ENCODE measurements around the gene CMSS1.

DNA sequence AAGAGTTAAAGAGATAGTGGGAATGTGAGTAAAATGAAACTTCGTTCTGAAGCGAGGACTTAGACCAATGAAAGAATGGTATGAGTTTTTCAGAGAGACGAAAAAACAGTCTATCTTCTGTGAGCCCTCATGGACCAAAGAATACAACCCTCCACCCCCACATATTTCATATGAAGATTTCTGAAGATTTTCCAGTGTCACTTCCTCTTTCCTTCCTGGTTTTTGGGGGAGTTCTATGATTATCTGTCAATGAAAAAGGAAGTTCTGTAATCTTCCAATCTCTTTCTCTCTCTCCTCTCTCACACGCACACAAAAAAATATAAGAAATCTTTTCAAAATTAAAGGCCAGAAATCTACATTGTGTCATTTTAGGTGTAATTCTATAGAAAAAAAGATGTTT is 27.7 kb downstream of the CMSS1 start:
- TF ChIP-seq POLR2A (IDR thresholded peaks at IDR 0.05) = no peak
- TF ChIP-seq, protein P1, sequence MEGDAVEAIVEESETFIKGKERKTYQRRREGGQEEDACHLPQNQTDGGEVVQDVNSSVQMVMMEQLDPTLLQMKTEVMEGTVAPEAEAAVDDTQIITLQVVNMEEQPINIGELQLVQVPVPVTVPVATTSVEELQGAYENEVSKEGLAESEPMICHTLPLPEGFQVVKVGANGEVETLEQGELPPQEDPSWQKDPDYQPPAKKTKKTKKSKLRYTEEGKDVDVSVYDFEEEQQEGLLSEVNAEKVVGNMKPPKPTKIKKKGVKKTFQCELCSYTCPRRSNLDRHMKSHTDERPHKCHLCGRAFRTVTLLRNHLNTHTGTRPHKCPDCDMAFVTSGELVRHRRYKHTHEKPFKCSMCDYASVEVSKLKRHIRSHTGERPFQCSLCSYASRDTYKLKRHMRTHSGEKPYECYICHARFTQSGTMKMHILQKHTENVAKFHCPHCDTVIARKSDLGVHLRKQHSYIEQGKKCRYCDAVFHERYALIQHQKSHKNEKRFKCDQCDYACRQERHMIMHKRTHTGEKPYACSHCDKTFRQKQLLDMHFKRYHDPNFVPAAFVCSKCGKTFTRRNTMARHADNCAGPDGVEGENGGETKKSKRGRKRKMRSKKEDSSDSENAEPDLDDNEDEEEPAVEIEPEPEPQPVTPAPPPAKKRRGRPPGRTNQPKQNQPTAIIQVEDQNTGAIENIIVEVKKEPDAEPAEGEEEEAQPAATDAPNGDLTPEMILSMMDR (IDR thresholded peaks at IDR 0.05) = no peak

All from right lobe of liver (tissue), 4 donors.